ENCODE results near the gene DMD. TPM values are rescaled to one million over a fixed set of nuclear protein-coding genes. Genes with fewer than 3 reads are reported as not detected.

Gene DMD
- total RNA-seq, 1 donor from 2014 or later = 22.9 TPM

DNA sequence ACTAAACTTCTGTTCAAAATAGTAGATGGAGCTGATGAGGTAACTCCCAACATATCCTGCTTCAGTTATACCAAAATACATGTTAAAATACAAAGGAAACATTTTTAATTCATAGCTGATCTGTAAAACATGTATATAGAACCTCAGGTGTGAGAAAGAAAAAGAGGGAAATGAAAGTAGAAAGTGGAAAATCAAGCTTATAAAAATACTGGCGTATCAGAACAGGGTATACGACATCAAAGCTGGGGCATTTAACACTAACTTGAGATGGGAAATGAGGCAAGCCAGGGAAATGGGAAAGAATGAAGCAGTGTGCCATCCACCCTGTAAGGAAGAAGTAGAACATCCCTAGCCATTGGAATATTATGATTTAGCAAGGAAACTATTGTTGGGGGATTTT is 767.5 kb downstream of the DMD start:
- ATAC-seq (ENCODE audit: low read depth) = peak; percentile 55
- H3K4me3 Mint-ChIP-seq = peak overlapping the region; percentile 37
- H3K36me3 Mint-ChIP-seq (ENCODE audit: low read depth) = no peaks in the 10 kb centered on the region
- ChIA-PET POLR2A (no interaction called here), CTCF (no interaction called here)
- H3K27me3 Mint-ChIP-seq = no peaks in the 10 kb centered on the region
- H3K4me1 Mint-ChIP-seq = peaks cover 48% of the 10 kb centered on the region
- peak overlapping the region; percentile 87 for H3K27ac Mint-ChIP-seq
- intact Hi-C loops (cut with micrococcal nuclease) = no loop called here
- DNase-seq = no peak
- no peaks in the 10 kb centered on the region for H3K9me3 Mint-ChIP-seq
- TF ChIP-seq, protein P1, sequence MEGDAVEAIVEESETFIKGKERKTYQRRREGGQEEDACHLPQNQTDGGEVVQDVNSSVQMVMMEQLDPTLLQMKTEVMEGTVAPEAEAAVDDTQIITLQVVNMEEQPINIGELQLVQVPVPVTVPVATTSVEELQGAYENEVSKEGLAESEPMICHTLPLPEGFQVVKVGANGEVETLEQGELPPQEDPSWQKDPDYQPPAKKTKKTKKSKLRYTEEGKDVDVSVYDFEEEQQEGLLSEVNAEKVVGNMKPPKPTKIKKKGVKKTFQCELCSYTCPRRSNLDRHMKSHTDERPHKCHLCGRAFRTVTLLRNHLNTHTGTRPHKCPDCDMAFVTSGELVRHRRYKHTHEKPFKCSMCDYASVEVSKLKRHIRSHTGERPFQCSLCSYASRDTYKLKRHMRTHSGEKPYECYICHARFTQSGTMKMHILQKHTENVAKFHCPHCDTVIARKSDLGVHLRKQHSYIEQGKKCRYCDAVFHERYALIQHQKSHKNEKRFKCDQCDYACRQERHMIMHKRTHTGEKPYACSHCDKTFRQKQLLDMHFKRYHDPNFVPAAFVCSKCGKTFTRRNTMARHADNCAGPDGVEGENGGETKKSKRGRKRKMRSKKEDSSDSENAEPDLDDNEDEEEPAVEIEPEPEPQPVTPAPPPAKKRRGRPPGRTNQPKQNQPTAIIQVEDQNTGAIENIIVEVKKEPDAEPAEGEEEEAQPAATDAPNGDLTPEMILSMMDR (IDR thresholded peaks at IDR 0.05) = no peak

DNA sequence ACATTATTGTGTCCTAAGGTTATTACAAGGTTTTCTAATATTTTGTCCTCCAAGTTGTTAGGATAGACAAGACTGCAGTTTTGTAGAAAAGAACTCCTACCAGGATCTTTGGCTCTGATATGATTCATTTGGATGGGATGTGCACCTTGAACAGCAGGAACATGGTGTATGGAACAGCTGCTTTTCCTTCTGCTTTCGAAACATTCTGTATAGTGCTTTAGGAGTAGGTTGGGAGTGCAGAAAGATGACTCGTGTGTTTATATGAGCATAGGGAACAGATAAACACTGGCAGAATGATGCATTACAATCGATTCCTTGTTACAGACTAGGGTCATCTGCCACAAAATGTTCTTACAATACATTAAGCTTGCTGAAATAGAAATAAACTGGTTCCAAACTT is 790.1 kb downstream of the DMD start:
- TF ChIP-seq, protein P1 (IDR thresholded peaks at IDR 0.05) = no peak
- Mint-ChIP-seq H3K4me1 (no peaks in the 10 kb centered on the region), H3K36me3 (ENCODE audit: low read depth) (no peaks in the 10 kb centered on the region), H3K27me3 (no peaks in the 10 kb centered on the region), H3K27ac (no peak overlapping the region), H3K9me3 (no peaks in the 10 kb centered on the region), H3K4me3 (no peak overlapping the region)
- intact Hi-C loops (cut with micrococcal nuclease) = no loop called here
- POLR2A ChIA-PET = no interaction called here
- CTCF ChIA-PET = no interaction called here
- DNase-seq (no peak), ATAC-seq (ENCODE audit: low read depth) (no peak)

DNA sequence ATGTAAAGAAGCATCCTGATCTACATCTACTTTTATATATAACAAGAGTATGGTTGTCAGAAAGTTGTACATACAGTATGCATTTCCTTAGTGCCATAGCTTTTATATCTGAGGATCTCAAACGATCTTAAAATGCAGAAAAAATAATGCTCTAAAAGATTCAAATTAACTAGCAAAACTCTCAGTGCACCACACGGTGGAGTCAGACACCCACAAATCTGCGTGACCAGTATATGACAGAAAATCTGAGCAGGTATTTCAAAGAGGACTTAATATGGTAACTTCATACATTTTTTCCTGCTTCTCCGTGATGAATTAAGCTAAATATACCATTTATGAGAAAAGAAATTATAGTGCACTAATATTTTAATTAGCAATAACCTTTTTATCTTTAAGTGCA is 803.0 kb downstream of the DMD start:
- H3K4me3 Mint-ChIP-seq = no peak overlapping the region
- DNase-seq = no peak

DNA sequence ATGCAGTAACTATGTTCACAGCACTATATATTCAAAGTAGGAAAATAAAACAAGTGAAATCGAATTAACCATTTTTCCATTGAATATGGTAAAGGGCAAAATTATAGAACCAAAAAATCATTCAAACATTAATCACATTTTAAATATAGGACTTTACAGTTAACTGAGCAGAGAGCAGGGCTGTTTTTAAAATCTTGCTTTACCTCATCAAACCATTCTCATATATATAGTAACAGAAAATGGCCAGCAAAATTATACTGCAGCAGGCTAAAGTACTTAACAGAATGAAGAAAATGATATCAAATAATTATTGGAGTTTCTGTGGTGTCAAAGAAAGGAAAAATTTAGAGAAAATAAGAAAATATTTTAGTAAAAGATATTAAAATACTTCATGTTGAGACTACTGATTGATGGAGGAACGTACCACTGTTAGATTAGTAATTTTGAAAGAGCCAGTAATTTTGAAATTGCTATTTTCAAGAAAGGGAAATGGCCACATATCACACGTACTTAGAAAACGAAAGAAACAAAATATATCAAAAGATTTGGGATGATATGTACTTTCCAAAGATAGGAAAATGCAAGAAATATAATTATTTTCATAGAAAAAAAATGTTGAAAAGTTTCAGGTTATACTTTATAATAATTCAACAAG is 813.7 kb downstream of the DMD start:
- H3K27me3 Mint-ChIP-seq = no peaks in the 10 kb centered on the region
- POLR2A ChIA-PET = no interaction called here
- H3K4me3 Mint-ChIP-seq = no peak overlapping the region
- intact Hi-C loops (cut with micrococcal nuclease) = no loop called here
- no peaks in the 10 kb centered on the region for H3K36me3 Mint-ChIP-seq (ENCODE audit: low read depth)
- no peak overlapping the region for H3K27ac Mint-ChIP-seq
- no peaks in the 10 kb centered on the region for H3K4me1 Mint-ChIP-seq
- H3K9me3 Mint-ChIP-seq = no peaks in the 10 kb centered on the region
- CTCF ChIA-PET = no interaction called here
- DNase-seq (no peak), ATAC-seq (ENCODE audit: low read depth) (no peak)
- TF ChIP-seq, protein P1 (IDR thresholded peaks at IDR 0.05) = no peak

More for the DNA sequence above, 803.0 kb downstream of the DMD start:
- Mint-ChIP-seq H3K27me3 (no peaks in the 10 kb centered on the region), H3K36me3 (ENCODE audit: low read depth) (no peaks in the 10 kb centered on the region), H3K4me1 (no peaks in the 10 kb centered on the region), H3K27ac (no peak overlapping the region), H3K9me3 (no peaks in the 10 kb centered on the region)
- ChIA-PET CTCF (interaction anchor here (0.6 to 1.6 kb wide), 5 partner anchors 11 to 1025 kb away, joined by 3 to 4 read pairs (median 3); no protein-coding TSS in a partner anchor), POLR2A (no interaction called here)
- TF ChIP-seq, protein P1 (IDR thresholded peaks at IDR 0.05) = no peak
- intact Hi-C loops (cut with micrococcal nuclease) = loop anchor here (1.0 to 10.0 kb wide), 5 partner anchors 56 to 1024 kb away; no protein-coding TSS in a partner anchor
- no peak for ATAC-seq (ENCODE audit: low read depth)

DNA sequence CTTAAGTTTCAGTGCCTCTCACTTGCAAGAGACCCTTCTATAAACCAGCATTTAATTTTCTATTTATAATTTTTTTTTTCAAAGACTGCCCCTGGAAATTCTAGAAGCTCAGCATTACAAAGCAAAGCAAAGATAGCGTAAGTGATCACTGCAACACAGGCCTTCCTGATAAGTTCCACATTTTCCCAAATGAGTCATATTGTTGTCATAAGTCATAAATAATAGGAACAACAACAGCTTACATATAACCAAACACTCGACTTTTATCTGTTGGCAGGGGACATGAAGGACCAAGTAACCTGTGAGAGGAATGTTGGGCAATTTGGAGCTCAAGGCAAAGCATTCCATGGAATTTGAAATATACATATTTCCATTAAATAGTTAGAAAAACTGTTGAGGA is 815.5 kb downstream of the DMD start:
- TF ChIP-seq, protein P1 (IDR thresholded peaks at IDR 0.05) = no peak
- ATAC-seq (ENCODE audit: low read depth) = no peak
- POLR2A ChIA-PET = no interaction called here
- Mint-ChIP-seq H3K27ac (no peak overlapping the region), H3K36me3 (ENCODE audit: low read depth) (no peaks in the 10 kb centered on the region), H3K4me1 (no peaks in the 10 kb centered on the region), H3K9me3 (no peaks in the 10 kb centered on the region), H3K4me3 (no peak overlapping the region), H3K27me3 (no peaks in the 10 kb centered on the region)
- intact Hi-C loops (cut with micrococcal nuclease) = no loop called here
- no peak for DNase-seq
- CTCF ChIA-PET = interaction anchor here (1.2 kb wide), 1 partner anchor 13 kb away, joined by 4 read pairs; no protein-coding TSS in a partner anchor
